Right atrium auricular region (tissue), 2 donors: ENCODE results near the gene MS4A13. TPM values are rescaled to one million over a fixed set of nuclear protein-coding genes. Genes with fewer than 3 reads are reported as not detected.

ENCODE experiments used
- DNase-seq: peaks from one replicate; pipeline ENCODE4 v3.0.0-alpha.2; 2019; ENCODE audit warnings: low spot score
- H3K27ac ChIP-seq, 2 donors: fragments of 200-600 bp; sonication (generic); 1 replicate in 1 of 2; 2 replicates in 1 of 2; pipeline ENCODE4 v1.5.1; 2016 to 2019
- H3K27me3 ChIP-seq, 2 donors: fragments of 200-600 bp; sonication (generic); one replicate each; pipeline versions ENCODE4 v1.5.1 to v1.6.0; 2017 to 2019
- H3K36me3 ChIP-seq: fragments of 200-600 bp; sonication (generic); one replicate; pipeline ENCODE4 v1.5.1; 2016
- H3K4me1 ChIP-seq, 2 donors: fragments of 200-600 bp; sonication (generic); one replicate each; pipeline versions ENCODE4 v1.5.1 to v1.6.0; 2017 to 2019
- H3K4me3 ChIP-seq, 2 donors: fragments of 200-600 bp; sonication (generic); 1 replicate in 1 of 2; 2 replicates in 1 of 2; pipeline ENCODE4 v1.5.1; 2017 to 2019; ENCODE audit warnings: mild to moderate bottlenecking in 1 of 2, moderate library complexity in 1 of 2
- H3K9me3 ChIP-seq, 2 donors: fragments of 200-600 bp; sonication (generic); one replicate each; pipeline ENCODE4 v1.5.1; 2019
- total RNA-seq, 2 donors: library from RNA; depleted of rRNA; stranded (reverse); fragments of >200 nt; gene quantifications; one replicate each; pipeline ENCODE4 v1.1.0, GENCODE V29; 2016
- TF ChIP-seq, protein P1 (sequence below), 2 donors: fragments of 200-600 bp; sonication (generic); IDR thresholded peaks; one replicate each; pipeline ENCODE4 v1.5.1; 2019; ENCODE audit warnings: antibody characterized with exemption in 2 of 2

Gene MS4A13, protein sequence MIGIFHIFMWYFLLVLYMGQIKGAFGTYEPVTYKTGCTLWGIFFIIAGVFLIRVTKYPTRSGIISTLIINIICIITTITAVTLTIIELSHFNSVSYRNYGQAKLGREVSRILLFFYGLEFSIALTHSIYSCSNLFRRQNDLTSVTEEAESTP
- not detected for total RNA-seq

DNA sequence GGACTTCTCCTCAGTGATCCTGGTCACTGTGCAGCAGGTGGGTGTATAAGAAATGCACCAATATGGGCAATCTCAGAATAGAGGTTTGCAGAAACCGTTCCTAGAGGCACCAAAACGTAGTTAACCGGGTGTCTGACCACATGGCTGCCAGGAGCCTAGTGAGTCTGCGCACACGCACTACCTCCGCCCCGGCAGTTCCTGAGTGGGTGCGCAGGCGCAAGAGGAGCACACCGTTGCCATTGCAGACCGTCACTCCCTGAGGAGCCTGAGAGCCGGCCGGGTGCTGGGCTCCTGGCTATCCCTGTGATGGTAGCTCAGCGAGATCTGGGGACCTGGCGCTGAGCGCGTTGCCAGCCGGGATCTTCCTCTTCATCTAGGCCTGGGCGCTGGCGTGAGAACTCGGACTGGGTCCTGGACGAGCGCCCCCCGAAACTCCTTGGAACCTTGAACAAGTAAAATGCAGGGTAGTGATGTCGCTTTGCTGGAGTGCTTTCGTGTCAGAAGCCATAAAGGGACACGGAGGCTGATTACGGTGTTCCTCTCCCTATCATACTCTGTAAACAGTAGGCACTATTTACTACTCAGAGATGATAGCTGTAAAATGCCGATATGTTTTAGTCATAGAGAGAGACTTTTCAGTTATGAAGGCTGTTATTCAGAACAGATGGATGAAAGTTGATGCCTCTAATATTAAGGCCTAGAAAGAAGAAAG is at the start of gene MS4A13:
Gene MS4A13 (plus strand): TSS at position 249 of the 712 bp plus-strand sequence. CDS start 2,692 bp downstream, outside the sequence.
- no peak within 1 kb of the TSS for H3K27ac ChIP-seq
- no peaks in the 10 kb centered on the region for H3K27me3 ChIP-seq
- DNase-seq: no peak
- no peaks in the 10 kb centered on the region for H3K4me1 ChIP-seq
- H3K36me3 ChIP-seq: no peaks in the 10 kb centered on the region
- no peak within 1 kb of the TSS for H3K4me3 ChIP-seq
- TF ChIP-seq, protein P1, sequence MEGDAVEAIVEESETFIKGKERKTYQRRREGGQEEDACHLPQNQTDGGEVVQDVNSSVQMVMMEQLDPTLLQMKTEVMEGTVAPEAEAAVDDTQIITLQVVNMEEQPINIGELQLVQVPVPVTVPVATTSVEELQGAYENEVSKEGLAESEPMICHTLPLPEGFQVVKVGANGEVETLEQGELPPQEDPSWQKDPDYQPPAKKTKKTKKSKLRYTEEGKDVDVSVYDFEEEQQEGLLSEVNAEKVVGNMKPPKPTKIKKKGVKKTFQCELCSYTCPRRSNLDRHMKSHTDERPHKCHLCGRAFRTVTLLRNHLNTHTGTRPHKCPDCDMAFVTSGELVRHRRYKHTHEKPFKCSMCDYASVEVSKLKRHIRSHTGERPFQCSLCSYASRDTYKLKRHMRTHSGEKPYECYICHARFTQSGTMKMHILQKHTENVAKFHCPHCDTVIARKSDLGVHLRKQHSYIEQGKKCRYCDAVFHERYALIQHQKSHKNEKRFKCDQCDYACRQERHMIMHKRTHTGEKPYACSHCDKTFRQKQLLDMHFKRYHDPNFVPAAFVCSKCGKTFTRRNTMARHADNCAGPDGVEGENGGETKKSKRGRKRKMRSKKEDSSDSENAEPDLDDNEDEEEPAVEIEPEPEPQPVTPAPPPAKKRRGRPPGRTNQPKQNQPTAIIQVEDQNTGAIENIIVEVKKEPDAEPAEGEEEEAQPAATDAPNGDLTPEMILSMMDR (IDR thresholded peaks at IDR 0.05): no peak
- H3K9me3 ChIP-seq: no peaks in the 10 kb centered on the region

DNA sequence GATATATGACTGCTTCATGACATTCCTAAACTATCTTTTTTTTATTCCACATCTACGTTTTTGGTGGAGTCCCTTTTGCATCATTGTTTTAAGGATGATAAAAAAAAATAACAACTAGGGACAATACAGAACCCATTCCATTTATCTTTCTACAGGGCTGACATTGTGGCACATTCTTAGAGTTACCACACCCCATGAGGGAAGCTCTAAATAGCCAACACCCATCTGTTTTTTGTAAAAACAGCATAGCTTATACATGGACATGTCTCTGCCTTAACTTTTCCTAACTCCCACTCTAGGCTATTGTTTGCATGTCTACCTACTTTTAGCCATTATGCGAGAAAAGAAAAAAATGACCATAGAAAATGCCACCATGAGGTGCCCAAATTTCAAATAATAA is 46.4 kb upstream of the MS4A13 start:
- DNase-seq: no peak
- H3K27ac ChIP-seq: no peak overlapping the region
- TF ChIP-seq, protein P1 (IDR thresholded peaks at IDR 0.05): no peak

DNA sequence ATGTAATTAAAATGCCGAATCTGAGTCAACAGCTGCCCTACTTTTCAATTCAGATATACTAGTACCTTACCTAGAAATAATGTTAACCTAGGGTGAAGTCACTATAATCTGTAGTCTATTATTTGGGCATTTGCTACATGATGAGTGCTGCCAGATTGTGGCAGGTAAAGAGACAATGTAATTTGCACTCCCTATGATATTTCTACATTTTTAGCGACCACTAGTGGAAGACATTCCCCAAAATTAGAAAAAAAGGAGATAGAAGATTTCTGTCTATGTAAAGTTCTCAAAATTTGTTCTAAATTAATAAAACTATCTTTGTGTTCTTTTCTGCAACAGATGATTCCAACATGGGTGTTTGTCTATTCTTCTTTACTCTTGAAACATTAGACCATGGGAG is 45.5 kb upstream of the MS4A13 start:
- TF ChIP-seq, protein P1 (IDR thresholded peaks at IDR 0.05): no peak
- no peaks in the 10 kb centered on the region for H3K9me3 ChIP-seq
- H3K36me3 ChIP-seq: no peaks in the 10 kb centered on the region
- H3K4me1 ChIP-seq: no peaks in the 10 kb centered on the region
- DNase-seq: no peak
- H3K4me3 ChIP-seq: no peak overlapping the region
- H3K27ac ChIP-seq: no peak overlapping the region
- H3K27me3 ChIP-seq: no peaks in the 10 kb centered on the region

More for the DNA sequence above, 46.4 kb upstream of the MS4A13 start:
- H3K9me3 ChIP-seq: no peaks in the 10 kb centered on the region
- H3K4me1 ChIP-seq: no peaks in the 10 kb centered on the region
- H3K36me3 ChIP-seq: no peaks in the 10 kb centered on the region
- H3K27me3 ChIP-seq: no peaks in the 10 kb centered on the region
- no peak overlapping the region for H3K4me3 ChIP-seq

DNA sequence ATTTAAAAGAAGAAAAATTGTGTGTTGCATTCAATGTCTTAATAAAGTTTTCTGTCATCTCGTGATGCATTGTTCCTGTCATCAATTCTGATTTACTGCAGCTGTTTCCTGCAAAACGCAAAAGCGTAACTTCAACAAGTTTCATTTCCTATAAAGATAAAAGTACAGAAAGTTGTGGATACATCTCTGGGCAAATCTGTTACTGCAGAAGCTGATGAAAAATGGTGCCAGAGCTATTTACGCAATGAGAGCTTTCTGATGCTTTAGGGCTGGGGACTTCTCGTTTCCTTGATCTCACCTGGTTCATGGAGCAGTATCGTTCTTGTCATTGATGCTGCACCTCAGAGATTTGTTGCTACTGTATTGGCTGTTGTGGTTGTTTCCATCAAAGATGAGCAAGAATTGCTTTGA is 38.2 kb upstream of the MS4A13 start:
- no peaks in the 10 kb centered on the region for H3K27me3 ChIP-seq
- H3K4me3 ChIP-seq: no peak overlapping the region
- no peaks in the 10 kb centered on the region for H3K9me3 ChIP-seq
- H3K4me1 ChIP-seq: no peaks in the 10 kb centered on the region
- H3K27ac ChIP-seq: no peak overlapping the region
- no peak for DNase-seq
- TF ChIP-seq, protein P1 (IDR thresholded peaks at IDR 0.05): no peak
- no peaks in the 10 kb centered on the region for H3K36me3 ChIP-seq

DNA sequence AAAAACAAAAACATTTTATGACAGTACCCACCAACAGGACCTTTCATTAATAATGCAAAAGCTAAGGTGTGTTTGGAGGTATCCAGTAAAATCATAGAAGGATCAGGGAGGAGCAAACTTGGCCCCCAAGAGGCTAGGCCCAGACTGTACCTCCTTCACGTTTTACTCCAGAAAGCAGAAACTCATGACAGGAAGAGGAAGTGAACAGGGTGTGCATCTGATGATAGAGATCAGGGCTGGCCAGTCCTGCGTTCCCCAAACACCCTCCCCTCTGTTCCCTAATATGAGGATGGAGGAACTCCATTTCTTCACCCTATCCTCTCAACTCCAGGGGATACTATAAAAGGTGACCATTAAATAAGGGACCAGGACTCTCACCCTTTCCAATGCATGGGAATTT is 32.8 kb upstream of the MS4A13 start:
- no peaks in the 10 kb centered on the region for H3K9me3 ChIP-seq
- no peaks in the 10 kb centered on the region for H3K36me3 ChIP-seq
- no peak overlapping the region for H3K27ac ChIP-seq
- no peak for DNase-seq
- no peaks in the 10 kb centered on the region for H3K4me1 ChIP-seq
- TF ChIP-seq, protein P1 (IDR thresholded peaks at IDR 0.05): no peak
- H3K27me3 ChIP-seq: no peaks in the 10 kb centered on the region
- H3K4me3 ChIP-seq: no peak overlapping the region
